Endodermal cell (in vitro differentiated cells): ENCODE results near the gene CHID1. TPM values are rescaled to one million over a fixed set of nuclear protein-coding genes. Genes with fewer than 3 reads are reported as not detected.

Source experiments
- DNase-seq: peaks from one replicate; pipeline ENCODE4 v3.0.0-alpha.2; 2017
- H3K27ac ChIP-seq: 2 replicates; pipeline ENCODE4 v1.5.1; 2013; ENCODE audit warnings: mild to moderate bottlenecking, low read depth, low read length, moderate library complexity
- H3K27me3 ChIP-seq: 2 replicates; pipeline ENCODE4 v1.6.1; 2013; ENCODE audit warnings: mild to moderate bottlenecking, low read length, moderate library complexity; ENCODE audit not compliant: insufficient read depth, control insufficient read depth, poor library complexity, severe bottlenecking
- H3K36me3 ChIP-seq: 2 replicates; pipeline ENCODE4 v1.7.0; 2013; ENCODE audit warnings: mild to moderate bottlenecking, low read length, moderate library complexity; ENCODE audit not compliant: control insufficient read depth, insufficient read depth
- H3K4me1 ChIP-seq: one replicate; pipeline ENCODE4 v1.7.0; 2013; ENCODE audit warnings: low read length; ENCODE audit not compliant: control insufficient read depth, insufficient read depth
- H3K4me3 ChIP-seq: 2 replicates; pipeline ENCODE4 v1.5.1; 2013; ENCODE audit warnings: mild to moderate bottlenecking, low read length, moderate library complexity
- H3K9ac ChIP-seq: 2 replicates; pipeline ENCODE4 v1.6.1; 2013; ENCODE audit warnings: mild to moderate bottlenecking, low read length, moderate library complexity; ENCODE audit not compliant: poor library complexity, severe bottlenecking; ENCODE audit errors: extremely low read depth
- H3K9me3 ChIP-seq: 2 replicates; pipeline ENCODE4 v1.6.1; 2013; ENCODE audit warnings: mild to moderate bottlenecking, low read length, moderate library complexity; ENCODE audit not compliant: control insufficient read depth
- H3K27ac Mint-ChIP-seq: 2 replicates; pipeline ENCODE4 v1.8.0; 2020; ENCODE audit warnings: mixed read lengths
- H3K27me3 Mint-ChIP-seq: 2 replicates; pipeline ENCODE4 v1.8.0; 2021; ENCODE audit warnings: mild to moderate bottlenecking, mixed read lengths; ENCODE audit not compliant: insufficient read depth
- H3K36me3 Mint-ChIP-seq: 2 replicates; pipeline ENCODE4 v1.8.0; 2020; ENCODE audit warnings: low read depth, mixed read lengths
- H3K4me1 Mint-ChIP-seq: 2 replicates; pipeline ENCODE4 v1.8.0; 2020; ENCODE audit warnings: mixed read lengths
- H3K4me3 Mint-ChIP-seq: 2 replicates; pipeline ENCODE4 v1.8.0; 2020; ENCODE audit warnings: mild to moderate bottlenecking, moderate library complexity, mixed read lengths
- H3K9me3 Mint-ChIP-seq: 2 replicates; pipeline ENCODE4 v1.8.0; 2020; ENCODE audit warnings: mild to moderate bottlenecking, mixed read lengths
- CTCF ChIP-seq: fragments of 200-600 bp; sonication (generic); conservative IDR thresholded peaks from 2 replicates; pipeline ENCODE4 v1.5.0; 2021; ENCODE audit warnings: antibody characterized with exemption, mild to moderate bottlenecking
- WGBS, 2 experiments: methylation state at CpG; one replicate each; pipeline versions ENCODE4 v1.1.5 to v1.1.7; 2013; ENCODE audit warnings: missing lambda C conversion rate in 2 of 2, mixed read lengths in 1 of 2; ENCODE audit not compliant: insufficient coverage in 1 of 2, insufficient read length in 1 of 2; 5-methylcytosine and 5-hydroxymethylcytosine counted together
- total RNA-seq, 2 donors: library from RNA; stranded (reverse); fragmentation: NEBNext Ultra II Directional in 1 of 2; extraction: Animal tissue kit (Norgen Biotek cat#: 25700) in 1 of 2; gene quantifications; 2 replicates in 1 of 2; 3 replicates in 1 of 2; pipeline ENCODE4 v1.2.1, GENCODE V29; 2021

CHID1 gene
- total RNA-seq, 2 donors from 2014 or later: 82.0 to 83.5 TPM

- Histone ChIP-seq H3K9ac (no peak overlapping the region), H3K4me1 (no peaks in the 10 kb centered on the region), H3K27me3 (no peaks in the 10 kb centered on the region), H3K9me3 (no peaks in the 10 kb centered on the region), H3K36me3 (peaks cover 18% of the 10 kb centered on the region), H3K27ac (no peak overlapping the region), H3K4me3 (no peak overlapping the region)
- 85 to 86% methylated on average over 10 to 16 of the region's 16 CpGs for WGBS, 2 experiments
- Mint-ChIP-seq H3K4me3 (no peak overlapping the region), H3K9me3 (no peaks in the 10 kb centered on the region), H3K36me3 (peaks cover 46% of the 10 kb centered on the region), H3K27me3 (no peaks in the 10 kb centered on the region), H3K4me1 (no peaks in the 10 kb centered on the region), H3K27ac (no peak overlapping the region)
- TF ChIP-seq CTCF: no peak
- no peak for DNase-seq
Observed at GRCh38 chr11:884578-885070, 26.0 kb downstream of the CHID1 start.

DNA sequence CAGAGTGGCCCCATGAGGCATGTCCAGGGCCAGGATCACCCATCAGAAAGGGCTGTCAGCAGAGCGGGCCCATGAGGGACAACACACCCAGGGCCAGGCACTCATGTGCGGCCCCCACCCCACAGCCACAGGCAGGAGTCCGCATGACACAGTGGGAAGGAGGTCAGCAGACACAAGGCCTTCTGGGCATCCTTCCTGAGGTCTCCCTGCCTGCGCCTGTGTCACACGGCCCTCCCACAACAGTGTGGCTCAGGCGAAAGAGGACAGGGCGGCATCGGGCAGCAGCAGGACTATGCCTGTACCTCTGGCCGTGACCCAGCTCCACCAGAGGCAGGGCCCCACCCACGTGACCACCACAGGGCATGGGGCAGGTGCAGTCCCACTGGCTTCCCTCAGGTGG is 27.1 kb downstream of the CHID1 start:
- Mint-ChIP-seq H3K27ac (no peak overlapping the region), H3K9me3 (no peaks in the 10 kb centered on the region), H3K36me3 (peaks cover 48% of the 10 kb centered on the region), H3K4me1 (no peaks in the 10 kb centered on the region), H3K27me3 (no peaks in the 10 kb centered on the region), H3K4me3 (no peak overlapping the region)
- no peaks in the 10 kb centered on the region for H3K4me1 ChIP-seq
- no peak for TF ChIP-seq CTCF
- no peak for DNase-seq
- H3K4me3 ChIP-seq: no peak overlapping the region
- WGBS, 2 experiments: 84 to 85% methylated on average over 8 to 10 of the region's 10 CpGs
- no peaks in the 10 kb centered on the region for H3K27me3 ChIP-seq
- H3K36me3 ChIP-seq: peaks cover 24% of the 10 kb centered on the region
- no peaks in the 10 kb centered on the region for H3K9me3 ChIP-seq
- H3K9ac ChIP-seq: no peak overlapping the region
- no peak overlapping the region for H3K27ac ChIP-seq

GRCh38 chr11:882596-882995 is 28.0 kb downstream of the CHID1 start:
- no peaks in the 10 kb centered on the region for H3K9me3 ChIP-seq
- H3K36me3 Mint-ChIP-seq: peaks cover 47% of the 10 kb centered on the region
- H3K4me3 Mint-ChIP-seq: no peak overlapping the region
- no peaks in the 10 kb centered on the region for H3K9me3 Mint-ChIP-seq
- H3K27me3 Mint-ChIP-seq: no peaks in the 10 kb centered on the region
- H3K9ac ChIP-seq: no peak overlapping the region
- no peak for TF ChIP-seq CTCF
- H3K27ac Mint-ChIP-seq: no peak overlapping the region
- no peaks in the 10 kb centered on the region for H3K4me1 ChIP-seq
- DNase-seq: no peak
- H3K27me3 ChIP-seq: no peaks in the 10 kb centered on the region
- no peak overlapping the region for H3K27ac ChIP-seq
- no peaks in the 10 kb centered on the region for H3K4me1 Mint-ChIP-seq
- WGBS, 2 experiments: 92 to 96% methylated on average over 13 to 14 of the region's 14 CpGs
- H3K4me3 ChIP-seq: no peak overlapping the region
- H3K36me3 ChIP-seq: peaks cover 24% of the 10 kb centered on the region
